Endothelial cell of umbilical vein (primary cell): ENCODE data around the gene GON7. TPM values are rescaled to one million over a fixed set of nuclear protein-coding genes. Genes with fewer than 3 reads are reported as not detected.

ENCODE experiments used
- BruUV-seq: library from RNA; stranded (reverse); fragments of 400-500 nt; replicated peaks from 2 replicates; lab custom pipeline; 2021; lab: Mats Ljungman, UMichigan
- CTCF ChIA-PET: fragments of 300-600, 350-600 bp; sonication (Branson Sonifier 250); formaldehyde crosslinking; loops from one replicate; lab custom pipeline; 2021; ENCODE audit warnings: antibody characterized with exemption, inconsistent platforms; lab: Charles Lee
- POLR2A ChIA-PET: fragments of 300-600, 350-600 bp; sonication (Branson Sonifier 250); formaldehyde crosslinking; loops from one replicate; lab custom pipeline; 2021; ENCODE audit warnings: antibody characterized with exemption, inconsistent platforms; lab: Charles Lee
- DNase-seq: peaks from one replicate; pipeline ENCODE4 v3.0.0-alpha.2; 2011; ENCODE audit warnings: low read depth, low spot score
- FAIRE-seq: peaks from 2 replicates; lab custom pipeline; 2011; peaks lifted over from hg19 to GRCh38; lab: Jason Lieb, UNC
- H2AFZ ChIP-seq: 2 replicates; pipeline ENCODE4 v1.6.0; 2012; ENCODE audit warnings: low read depth, low read length, control low read depth, inconsistent platforms
- H3K27ac ChIP-seq: 2 replicates; pipeline ENCODE4 v1.5.1; 2011; ENCODE audit warnings: low read depth, mild to moderate bottlenecking, control low read depth, low read length, moderate library complexity; ENCODE audit not compliant: insufficient read depth
- H3K27me3 ChIP-seq, 2 experiments: 2 replicates each; pipeline versions ENCODE4 v1.6.0 to v1.6.1; 2011; ENCODE audit warnings: low read length in 2 of 2, mixed read lengths in 1 of 2; ENCODE audit not compliant: control insufficient read depth in 2 of 2, insufficient read depth in 2 of 2
- H3K36me3 ChIP-seq, 2 experiments: 2 replicates in 1 of 2; 3 replicates in 1 of 2; pipeline ENCODE4 v1.5.1; 2011; ENCODE audit warnings: low read length in 2 of 2, mild to moderate bottlenecking in 1 of 2, moderate library complexity in 1 of 2; ENCODE audit not compliant: control insufficient read depth in 2 of 2, insufficient read depth in 2 of 2; ENCODE audit errors: extremely low read depth in 1 of 2
- H3K4me1 ChIP-seq: 3 replicates; pipeline ENCODE4 v1.5.1; 2011; ENCODE audit warnings: mild to moderate bottlenecking, low read length; ENCODE audit not compliant: control insufficient read depth, insufficient read depth; ENCODE audit errors: extremely low read depth
- H3K4me2 ChIP-seq: 2 replicates; pipeline ENCODE4 v1.6.1; 2011; ENCODE audit warnings: low read length, control low read depth, mixed read lengths; ENCODE audit not compliant: insufficient read depth
- H3K4me3 ChIP-seq, 3 experiments: fragments of 200-600 bp in 1 of 3; sonication (generic), shearing (Covaris generic) in 1 of 3; replicated peaks in 1 of 3; 2 replicates each; pipeline ENCODE4 v1.5.1; 2011 to 2016; ENCODE audit warnings: control low read depth in 3 of 3, low read length in 3 of 3, mild to moderate bottlenecking in 2 of 3, inconsistent platforms in 1 of 3, low read depth in 1 of 3, moderate library complexity in 1 of 3; ENCODE audit not compliant: insufficient read depth in 1 of 3
- H3K79me2 ChIP-seq: 2 replicates; pipeline ENCODE4 v1.6.0; 2012; ENCODE audit warnings: low read length, inconsistent platforms; ENCODE audit not compliant: control insufficient read depth, insufficient read depth
- H3K9ac ChIP-seq: replicated peaks from 2 replicates; pipeline ENCODE3; 2011; ENCODE audit warnings: low read length, control low read depth; ENCODE audit not compliant: insufficient read depth; ENCODE audit errors: extremely low read depth
- H3K9me1 ChIP-seq: replicated peaks from 3 replicates; pipeline ENCODE4 v1.6.0; 2011; ENCODE audit warnings: mild to moderate bottlenecking, low read length; ENCODE audit not compliant: control insufficient read depth, insufficient read depth; ENCODE audit errors: extremely low read depth
- H3K9me3 ChIP-seq: replicated peaks from 2 replicates; pipeline ENCODE4 v1.5.1; 2012; ENCODE audit warnings: low read length, inconsistent platforms; ENCODE audit not compliant: control insufficient read depth, insufficient read depth
- H4K20me1 ChIP-seq: replicated peaks from 2 replicates; pipeline ENCODE3; 2011; ENCODE audit warnings: mild to moderate bottlenecking, low read length; ENCODE audit not compliant: control insufficient read depth, insufficient read depth; ENCODE audit errors: extremely low read depth
- EZH2 ChIP-seq: IDR thresholded peaks from 2 replicates; pipeline ENCODE4 v1.6.1; 2012; ENCODE audit warnings: borderline replicate concordance, low read depth, mild to moderate bottlenecking, moderate library complexity, low read length, inconsistent platforms; ENCODE audit not compliant: severe bottlenecking
- FOS ChIP-seq: IDR thresholded peaks from 2 replicates; pipeline ENCODE4 v1.6.1; 2011; ENCODE audit warnings: mild to moderate bottlenecking, low read length, moderate library complexity, borderline replicate concordance; ENCODE audit not compliant: insufficient read depth
- GATA2 ChIP-seq: IDR thresholded peaks from 2 replicates; pipeline ENCODE4 v1.7.0; 2011; ENCODE audit warnings: low read depth, mild to moderate bottlenecking, moderate library complexity, mixed read lengths, low read length; ENCODE audit not compliant: insufficient read length, insufficient read depth
- JUN ChIP-seq: IDR thresholded peaks from 2 replicates; pipeline ENCODE4 v1.6.1; 2011; ENCODE audit warnings: borderline replicate concordance, low read depth; ENCODE audit not compliant: insufficient read length, insufficient read depth
- MYC ChIP-seq: IDR thresholded peaks from one replicate; pipeline ENCODE4 v1.6.1; 2011; ENCODE audit warnings: mild to moderate bottlenecking, low read depth, low read length
- POLR2A ChIP-seq: IDR thresholded peaks from 2 replicates; pipeline ENCODE4 v1.6.1; 2012; ENCODE audit warnings: low read depth, mild to moderate bottlenecking, control low read depth, low read length
- POLR2AphosphoS5 ChIP-seq: IDR thresholded peaks from 2 replicates; pipeline ENCODE4 v1.6.1; 2012; ENCODE audit warnings: low read depth, mild to moderate bottlenecking, control low read depth, low read length, moderate library complexity; ENCODE audit not compliant: insufficient read depth
- dilution Hi-C: fragments of 300-500 bp; cut with MboI; formaldehyde crosslinking; loops from one replicate; pipeline ENCODE4 v1.15.0; 2019; ENCODE audit warnings: low sequenced_read_pairs; ENCODE audit not compliant: extremely low pct_ligation_motif_present
- intact Hi-C: fragments of 100-400 bp; cut with micrococcal nuclease; formaldehyde crosslinking; loops from one replicate; pipeline ENCODE4 v1.10.0; 2022
- polyA plus RNA-seq, 4 experiments: library from polyadenylated mRNA; depleted of rRNA in 3 of 4; stranded (reverse) in 3 of 4; unstranded in 1 of 4; fragments of >200 nt; gene quantifications; 2 replicates each; pipeline versions ENCODE4 v1.2.1 to v1.2.3, GENCODE V29; 2011 to 2012; ENCODE audit warnings: missing spikeins in 1 of 4
- total RNA-seq: library from RNA; stranded (reverse); gene quantifications from 2 replicates; pipeline ENCODE4 v1.2.3, GENCODE V29; 2021
- TF ChIP-seq, protein P1 (sequence below): IDR thresholded peaks from 2 replicates; pipeline ENCODE4 v1.6.1; 2011; ENCODE audit not compliant: insufficient read depth, insufficient read length
- TF ChIP-seq, protein P2 (sequence below), 2 donors: IDR thresholded peaks; 1 replicate in 1 of 2; 2 replicates in 1 of 2; pipeline ENCODE4 v1.5.1; 2011; ENCODE audit warnings: low read length in 2 of 2, mild to moderate bottlenecking in 2 of 2, moderate library complexity in 2 of 2, control low read depth in 1 of 2, inconsistent platforms in 1 of 2, low read depth in 1 of 2; ENCODE audit not compliant: insufficient read depth in 1 of 2; ENCODE audit errors: extremely low read depth in 1 of 2

The GON7 gene
- total and polyA plus RNA-seq, 2 donors (not counting 3 experiments of a cell fraction or from before 2014, with no cell fraction given): 5.5 to 11.5 TPM

DNA sequence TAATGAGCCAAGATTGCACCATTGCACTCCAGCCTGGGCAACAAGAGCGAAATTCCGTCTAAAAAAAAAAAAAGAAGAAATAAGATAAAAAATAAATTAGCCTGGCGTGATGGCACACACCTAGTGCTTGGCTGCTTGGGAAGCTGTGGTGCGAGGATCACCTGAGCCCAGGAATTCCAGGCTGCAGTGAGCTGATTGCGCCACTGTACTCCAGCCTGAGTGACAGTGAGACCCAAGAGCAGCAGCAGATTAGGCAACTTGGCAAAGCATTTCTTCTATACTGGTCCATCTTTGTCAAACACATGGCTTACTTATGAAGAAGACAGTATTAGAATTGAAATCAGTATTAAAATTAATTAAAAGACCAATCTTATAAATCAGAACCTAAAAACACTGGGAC lies 6.3 kb downstream of the GON7 start:
- Histone ChIP-seq H3K9me1 (no peaks in the 10 kb centered on the region), H3K9me3 (no peaks in the 10 kb centered on the region), H3K4me2 (no peak overlapping the region), H3K4me1 (peaks cover under 1% of the 10 kb centered on the region), H3K36me3 (no peaks in the 10 kb centered on the region), H3K79me2 (peaks cover 10% of the 10 kb centered on the region), H3K27me3 (no peaks in the 10 kb centered on the region), H3K9ac (no peak overlapping the region), H2AFZ (no peak overlapping the region), H3K27ac (no peak overlapping the region), H3K4me3 (no peak overlapping the region), H4K20me1 (no peaks in the 10 kb centered on the region)
- DNase-seq (no peak), FAIRE-seq (no peak)
- dilution Hi-C loops (no loop called here), intact Hi-C loops (no loop called here)
- TF ChIP-seq FOS (no peak), JUN (no peak), POLR2AphosphoS5 (no peak), GATA2 (no peak), POLR2A (no peak), MYC (no peak), EZH2 (no peak)
- TF ChIP-seq, protein P1, sequence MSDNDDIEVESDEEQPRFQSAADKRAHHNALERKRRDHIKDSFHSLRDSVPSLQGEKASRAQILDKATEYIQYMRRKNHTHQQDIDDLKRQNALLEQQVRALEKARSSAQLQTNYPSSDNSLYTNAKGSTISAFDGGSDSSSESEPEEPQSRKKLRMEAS: no peak
- TF ChIP-seq, protein P2, sequence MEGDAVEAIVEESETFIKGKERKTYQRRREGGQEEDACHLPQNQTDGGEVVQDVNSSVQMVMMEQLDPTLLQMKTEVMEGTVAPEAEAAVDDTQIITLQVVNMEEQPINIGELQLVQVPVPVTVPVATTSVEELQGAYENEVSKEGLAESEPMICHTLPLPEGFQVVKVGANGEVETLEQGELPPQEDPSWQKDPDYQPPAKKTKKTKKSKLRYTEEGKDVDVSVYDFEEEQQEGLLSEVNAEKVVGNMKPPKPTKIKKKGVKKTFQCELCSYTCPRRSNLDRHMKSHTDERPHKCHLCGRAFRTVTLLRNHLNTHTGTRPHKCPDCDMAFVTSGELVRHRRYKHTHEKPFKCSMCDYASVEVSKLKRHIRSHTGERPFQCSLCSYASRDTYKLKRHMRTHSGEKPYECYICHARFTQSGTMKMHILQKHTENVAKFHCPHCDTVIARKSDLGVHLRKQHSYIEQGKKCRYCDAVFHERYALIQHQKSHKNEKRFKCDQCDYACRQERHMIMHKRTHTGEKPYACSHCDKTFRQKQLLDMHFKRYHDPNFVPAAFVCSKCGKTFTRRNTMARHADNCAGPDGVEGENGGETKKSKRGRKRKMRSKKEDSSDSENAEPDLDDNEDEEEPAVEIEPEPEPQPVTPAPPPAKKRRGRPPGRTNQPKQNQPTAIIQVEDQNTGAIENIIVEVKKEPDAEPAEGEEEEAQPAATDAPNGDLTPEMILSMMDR (IDR thresholded peaks at IDR 0.05; ENCODE audit: extremely low read depth in 1 of 2, insufficient read depth in 1 of 2, low read depth in 1 of 2, low read length in 2 of 2): no peak
- ChIA-PET CTCF (no interaction called here), POLR2A (no interaction called here)
- no TSS peak for BruUV-seq
